GM18517 (cell line): ENCODE results near the gene ICA1L.

Source experiments
- ATAC-seq: cut with Tn5 transposase; IDR thresholded peaks from one replicate; pipeline ENCODE4 v1.9.1; 2021; ENCODE audit warnings: mild to moderate bottlenecking, moderate library complexity; ENCODE audit not compliant: unreplicated experiment

ICA1L gene

DNA sequence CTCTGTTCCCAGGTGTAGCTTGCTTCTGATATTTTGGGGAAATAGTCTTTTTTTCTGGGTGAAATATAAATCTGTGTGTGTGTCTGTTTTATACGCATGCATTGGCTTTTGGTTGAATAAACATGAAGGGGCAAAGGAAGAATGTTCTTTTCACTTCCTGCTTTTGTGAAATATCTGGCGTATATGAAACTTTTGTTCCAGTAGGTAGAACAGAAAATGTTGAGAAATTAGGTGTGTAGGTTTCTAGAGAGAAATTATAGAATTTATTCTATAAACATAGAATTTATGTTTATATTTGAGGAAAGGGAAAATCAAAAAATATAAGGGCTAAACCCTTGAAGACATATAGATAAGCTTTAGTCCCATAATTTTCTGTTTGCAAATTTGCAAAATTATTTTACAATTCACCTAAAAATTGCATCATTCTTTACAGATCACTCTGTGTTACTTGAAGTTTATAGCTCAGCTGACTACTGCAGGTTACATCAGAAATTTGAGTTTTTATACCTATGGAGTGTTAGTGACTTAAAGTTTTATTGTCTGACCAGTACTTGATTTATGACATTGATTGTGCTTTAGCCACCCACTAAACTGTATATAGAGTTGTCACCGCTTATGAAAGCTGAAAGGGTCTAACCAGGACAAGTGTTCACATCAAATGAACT lies 120.7 kb downstream of the ICA1L start:
- no peak for ATAC-seq

DNA sequence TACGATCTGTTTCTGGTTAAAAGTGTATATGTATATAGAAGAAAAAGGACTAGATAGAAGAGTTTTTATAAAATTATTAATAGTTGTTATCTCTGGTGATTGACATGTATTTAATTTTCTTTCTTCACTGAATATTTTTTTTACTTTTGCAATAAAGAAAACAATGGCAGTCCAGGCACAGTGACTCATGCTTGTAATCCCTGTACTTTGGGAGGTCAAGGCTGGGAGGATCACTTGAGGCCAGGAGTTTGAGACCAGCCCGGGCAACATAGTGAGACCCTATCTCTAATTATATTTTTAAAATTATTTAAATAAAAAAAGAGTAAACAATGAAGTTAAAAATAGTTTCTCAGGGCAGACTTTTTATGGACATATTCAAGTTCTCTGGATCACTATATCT lies 122.1 kb downstream of the ICA1L start:
- ATAC-seq, result no peak

DNA sequence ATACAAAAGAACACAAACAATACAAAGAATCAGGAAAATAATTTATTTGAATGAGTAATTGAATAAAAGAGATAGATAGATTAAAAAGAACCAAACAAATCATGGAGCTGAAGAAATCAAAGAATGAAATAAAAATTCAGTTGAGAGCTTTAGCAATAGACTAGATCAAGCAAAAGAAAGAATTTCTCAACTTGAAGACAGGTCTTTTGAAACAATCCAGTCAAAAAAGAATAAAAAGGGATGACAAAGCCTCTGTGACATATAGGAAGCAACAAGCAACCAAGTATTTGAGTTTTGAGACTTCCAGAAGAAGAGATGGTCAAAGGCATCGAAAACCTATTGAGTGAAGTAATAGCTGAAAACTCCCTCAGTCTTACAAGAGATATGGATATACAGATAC lies 128.0 kb downstream of the ICA1L start:
- no peak for ATAC-seq

DNA sequence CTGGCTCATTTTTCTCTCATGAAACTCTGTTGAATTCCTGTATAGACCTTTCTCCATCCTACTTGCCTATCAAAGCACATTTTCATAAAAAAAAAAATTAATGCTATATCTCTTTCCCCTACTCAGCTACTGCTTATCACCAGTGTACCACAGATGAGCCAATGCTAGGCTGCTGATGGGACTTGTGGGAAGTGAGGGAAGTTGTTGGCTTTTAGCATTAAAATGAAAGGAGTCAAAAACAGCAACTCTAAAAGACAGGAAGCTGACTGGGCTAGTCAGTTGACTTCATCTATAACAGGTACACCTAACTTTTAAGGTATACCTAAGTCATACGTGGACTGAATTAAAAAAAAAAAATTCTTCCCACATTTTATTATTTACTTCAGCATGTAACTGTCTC lies 134.7 kb downstream of the ICA1L start:
- ATAC-seq, result no peak

DNA sequence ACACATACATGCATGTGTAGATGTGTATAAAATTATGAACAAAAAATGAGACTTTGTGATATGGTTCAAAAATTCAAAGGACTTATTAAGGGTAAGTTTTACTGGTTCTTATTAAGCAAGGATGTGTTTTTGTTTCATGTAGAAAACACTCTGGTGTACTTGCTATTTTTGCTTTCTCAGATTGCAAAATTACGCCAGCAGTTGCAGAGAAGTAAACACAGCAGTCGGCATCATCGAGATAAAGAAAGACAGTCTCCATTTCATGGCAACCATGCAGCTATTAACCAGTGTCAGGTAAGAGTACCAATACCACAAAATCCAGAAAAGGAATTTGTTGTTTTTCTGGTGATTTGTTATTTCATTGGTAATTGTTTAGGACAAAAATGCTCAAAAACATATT lies 145.5 kb downstream of the ICA1L start:
- no peak for ATAC-seq

DNA sequence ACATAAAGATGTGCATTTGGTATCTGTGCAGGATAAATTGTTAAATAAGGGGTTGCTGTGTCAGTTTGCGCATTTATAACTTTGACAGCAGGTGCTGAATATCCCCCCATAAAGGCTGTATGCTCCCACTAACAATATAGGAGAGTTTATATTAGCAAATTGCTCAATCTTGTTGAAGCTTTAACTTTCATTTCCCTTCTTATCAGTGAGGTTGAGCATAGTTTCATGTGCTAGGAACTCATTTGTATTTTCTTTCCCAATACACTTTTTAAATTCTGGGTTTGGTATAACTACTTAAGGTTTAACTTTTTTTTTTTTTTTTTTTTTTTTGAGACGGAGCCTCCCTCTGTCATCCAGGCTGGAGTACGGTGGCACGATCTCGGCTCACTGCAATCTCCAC lies 147.8 kb downstream of the ICA1L start:
- no peak for ATAC-seq
